ENCODE measurements around the gene CACNA1A.

DNA sequence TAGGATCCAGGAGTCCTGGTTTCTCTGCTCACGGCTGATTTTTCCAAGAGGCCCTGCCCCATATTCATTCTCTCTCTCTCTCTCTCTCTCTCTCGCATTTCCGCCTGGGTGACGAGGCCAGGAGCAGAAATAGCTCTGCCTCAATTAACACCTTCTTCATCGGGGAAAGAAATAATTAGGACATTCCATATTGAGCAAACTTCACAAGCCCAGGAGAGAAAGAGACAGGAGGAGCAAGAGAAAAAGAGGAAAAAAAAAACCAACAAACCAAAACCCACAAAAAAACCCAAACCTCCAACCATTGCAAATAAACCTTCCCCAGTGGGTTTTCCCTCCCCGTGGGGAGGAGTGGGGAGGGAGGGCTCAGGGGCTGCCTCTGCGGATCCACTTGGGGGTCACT, 143.0 kb downstream of the CACNA1A start:
- TF ChIP-seq HNRNPH1 (optimal IDR thresholded peaks at IDR 0.05; ENCODE audit: low read depth, low read length) (no peak), NFE2 (CRISPR knock-in tag; IDR thresholded peaks at IDR 0.05) (no peak), MXI1 (IDR thresholded peaks at IDR 0.05; ENCODE audit: borderline replicate concordance, low read depth, low read length) (no peak), POLR2A (IDR thresholded peaks at IDR 0.05; ENCODE audit: insufficient read depth in 1 of 2, low read depth in 2 of 2, low read length in 2 of 2) (no peak), ZNF124 (CRISPR knock-in tag; IDR thresholded peaks at IDR 0.05) (no peak), IRX3 (CRISPR knock-in tag; IDR thresholded peaks at IDR 0.05; ENCODE audit: borderline replicate concordance, low read depth) (no peak), ZSCAN20 (CRISPR knock-in tag; IDR thresholded peaks at IDR 0.05; ENCODE audit: borderline replicate concordance) (no peak), KAT7 (CRISPR knock-in tag; IDR thresholded peaks at IDR 0.05; ENCODE audit: borderline replicate concordance) (no peak), SUZ12 (IDR thresholded peaks at IDR 0.05; ENCODE audit: low read depth, low read length) (no peak)

All from HepG2 (cell line).